RWPE2 (cell line): ENCODE data around the gene SPTLC3.

ENCODE experiments used
- ATAC-seq: fragments of 200-7000 bp; cut with Tn5 transposase; 3 replicates; pipeline ENCODE4 v1.9.1; 2021; ENCODE audit warnings: low read depth
- DNase-seq: peaks from one replicate; pipeline ENCODE4 v3.0.0-alpha.2; 2020; ENCODE audit warnings: low spot score
- H3K27ac ChIP-seq: fragments of 450-650 bp; 2 replicates; pipeline ENCODE4 v1.5.1; 2017; ENCODE audit warnings: mild to moderate bottlenecking; ENCODE audit not compliant: poor library complexity, severe bottlenecking
- H3K27me3 ChIP-seq: fragments of 250-450 bp; sonication (Bioruptor Pico); 2 replicates; pipeline ENCODE4 v1.5.1; 2021; ENCODE audit warnings: mild to moderate bottlenecking, moderate library complexity; ENCODE audit not compliant: insufficient read depth, poor library complexity, severe bottlenecking
- H3K36me3 ChIP-seq: fragments of 250-450 bp; sonication (Bioruptor Pico); 2 replicates; pipeline ENCODE4 v1.5.1; 2020; ENCODE audit warnings: low read depth, mild to moderate bottlenecking, moderate library complexity
- H3K4me1 ChIP-seq: fragments of 250-450 bp; sonication (Bioruptor Pico); 2 replicates; pipeline ENCODE4 v1.5.1; 2021; ENCODE audit warnings: mild to moderate bottlenecking, moderate library complexity; ENCODE audit not compliant: insufficient read depth, poor library complexity, severe bottlenecking
- H3K4me3 ChIP-seq: fragments of 250-450 bp; sonication (Bioruptor Pico); 2 replicates; pipeline ENCODE4 v1.5.1; 2021; ENCODE audit warnings: mild to moderate bottlenecking, moderate library complexity; ENCODE audit not compliant: severe bottlenecking
- H3K9me3 ChIP-seq: fragments of 250-450 bp; sonication (Bioruptor Pico); 2 replicates; pipeline ENCODE4 v1.5.1; 2021; ENCODE audit warnings: mild to moderate bottlenecking, moderate library complexity; ENCODE audit not compliant: severe bottlenecking
- CTCF ChIP-seq: fragments of 450-650 bp; IDR thresholded peaks from one replicate; pipeline ENCODE4 v1.5.1; 2017; ENCODE audit warnings: mild to moderate bottlenecking, moderate library complexity; ENCODE audit not compliant: poor library complexity, severe bottlenecking

The SPTLC3 gene

GRCh38 chr20:13158369-13158768 lies 149.6 kb downstream of the SPTLC3 start:
- no peaks in the 10 kb centered on the region for H3K4me1 ChIP-seq
- no peak for TF ChIP-seq CTCF
- no peaks in the 10 kb centered on the region for H3K9me3 ChIP-seq
- no peaks in the 10 kb centered on the region for H3K27me3 ChIP-seq
- no peak overlapping the region for H3K27ac ChIP-seq
- H3K36me3 ChIP-seq, result no peaks in the 10 kb centered on the region
- no peak overlapping the region for H3K4me3 ChIP-seq
- ATAC-seq (no peak), DNase-seq (no peak)

GRCh38 chr20:13159889-13160288 lies 151.1 kb downstream of the SPTLC3 start:
- no peaks in the 10 kb centered on the region for H3K27me3 ChIP-seq
- ATAC-seq (no peak), DNase-seq (no peak)
- no peaks in the 10 kb centered on the region for H3K4me1 ChIP-seq
- no peak overlapping the region for H3K27ac ChIP-seq
- H3K9me3 ChIP-seq, result no peaks in the 10 kb centered on the region
- H3K36me3 ChIP-seq, result no peaks in the 10 kb centered on the region
- no peak for TF ChIP-seq CTCF
- no peak overlapping the region for H3K4me3 ChIP-seq

GRCh38 chr20:13165203-13165602 lies 156.4 kb downstream of the SPTLC3 start:
- DNase-seq (no peak), ATAC-seq (no peak)
- Histone ChIP-seq H3K27me3 (no peaks in the 10 kb centered on the region), H3K27ac (no peak overlapping the region), H3K4me1 (no peaks in the 10 kb centered on the region), H3K4me3 (no peak overlapping the region), H3K36me3 (no peaks in the 10 kb centered on the region), H3K9me3 (no peaks in the 10 kb centered on the region)
- no peak for TF ChIP-seq CTCF

- Histone ChIP-seq H3K27ac (no peak overlapping the region), H3K4me3 (no peak overlapping the region), H3K36me3 (no peaks in the 10 kb centered on the region), H3K4me1 (no peaks in the 10 kb centered on the region), H3K27me3 (no peaks in the 10 kb centered on the region), H3K9me3 (no peaks in the 10 kb centered on the region)
- ATAC-seq, result no peak
- no peak for TF ChIP-seq CTCF
- no peak for DNase-seq
Measured at GRCh38 chr20:13166011-13166410, 157.2 kb downstream of the SPTLC3 start.

GRCh38 chr20:13166437-13166836 lies 157.7 kb downstream of the SPTLC3 start:
- DNase-seq (no peak), ATAC-seq (no peak)
- Histone ChIP-seq H3K36me3 (no peaks in the 10 kb centered on the region), H3K27me3 (no peaks in the 10 kb centered on the region), H3K4me3 (no peak overlapping the region), H3K4me1 (no peaks in the 10 kb centered on the region), H3K9me3 (no peaks in the 10 kb centered on the region), H3K27ac (no peak overlapping the region)
- no peak for TF ChIP-seq CTCF
